Thoracic aorta (tissue), 2 donors: ENCODE measurements around the gene MEP1B. TPM values are rescaled to one million over a fixed set of nuclear protein-coding genes. Genes with fewer than 3 reads are reported as not detected.
"Not testable (repeated sequence)": the region's sequence is repeated elsewhere in the genome, so short reads cannot be mapped to it uniquely, and the experiment has no call there.

ENCODE experiments used
- ATAC-seq: fragments of 150-250 bp; one replicate; pipeline ENCODE4 v1.8.0; 2017; ENCODE audit warnings: low read depth; ENCODE audit not compliant: insufficient number of reproducible peaks, low FRiP score
- DNase-seq: peaks from one replicate; pipeline ENCODE4 v3.0.0-alpha.2; 2020; ENCODE audit warnings: low spot score
- H3K27ac ChIP-seq, 2 donors: fragments of 200-600 bp; sonication (generic); 1 replicate in 1 of 2; 2 replicates in 1 of 2; pipeline ENCODE4 v1.5.1; 2016; ENCODE audit warnings: mild to moderate bottlenecking in 2 of 2, moderate library complexity in 2 of 2
- H3K27me3 ChIP-seq: fragments of 200-600 bp; sonication (generic); replicated peaks from 2 replicates; pipeline ENCODE4 v1.6.0; 2016; ENCODE audit warnings: mild to moderate bottlenecking; ENCODE audit not compliant: insufficient read depth
- H3K36me3 ChIP-seq: fragments of 200-600 bp; sonication (generic); one replicate; pipeline ENCODE4 v1.5.1; 2016
- H3K4me1 ChIP-seq, 2 donors: fragments of 200-600 bp; sonication (generic); 1 replicate in 1 of 2; 2 replicates in 1 of 2; pipeline versions ENCODE4 v1.5.1 to v1.6.0; 2016; ENCODE audit warnings: low read depth in 2 of 2, mild to moderate bottlenecking in 1 of 2; ENCODE audit not compliant: control insufficient read depth in 1 of 2
- H3K4me3 ChIP-seq: fragments of 200-600 bp; sonication (generic); 2 replicates; pipeline ENCODE4 v1.5.1; 2016; ENCODE audit warnings: mild to moderate bottlenecking
- H3K9me3 ChIP-seq: fragments of 200-600 bp; sonication (generic); 2 replicates; pipeline ENCODE4 v1.5.1; 2016
- CTCF ChIP-seq: fragments of 200-600 bp; sonication (generic); IDR thresholded peaks from one replicate; pipeline ENCODE4 v1.5.1; 2019; ENCODE audit warnings: antibody characterized with exemption
- total RNA-seq, 2 donors: library from RNA; depleted of rRNA; stranded (reverse); fragments of >200 nt; gene quantifications; one replicate each; pipeline versions ENCODE4 v1.1.0 to v1.2.3, GENCODE V29; 2016

Gene MEP1B
- total RNA-seq, 2 donors from 2014 or later, result not detected

- Histone ChIP-seq H3K27me3 (no peaks in the 10 kb centered on the region), H3K36me3 (no peaks in the 10 kb centered on the region), H3K4me1 (no peaks in the 10 kb centered on the region), H3K9me3 (no peaks in the 10 kb centered on the region), H3K27ac (no peak overlapping the region), H3K4me3 (no peak overlapping the region)
- ATAC-seq, result no peak
- no peak for DNase-seq
- no peak for TF ChIP-seq CTCF
These were observed 15.1 kb upstream of the MEP1B start for GRCh38 chr18:32174719-32175118.

- Histone ChIP-seq H3K36me3 (no peaks in the 10 kb centered on the region), H3K9me3 (no peaks in the 10 kb centered on the region), H3K27me3 (no peaks in the 10 kb centered on the region), H3K4me1 (no peaks in the 10 kb centered on the region), H3K4me3 (no peak overlapping the region), H3K27ac (no peak overlapping the region)
- TF ChIP-seq CTCF, result no peak
- ATAC-seq (no peak), DNase-seq (no peak)
These were observed 14.6 kb upstream of the MEP1B start for GRCh38 chr18:32175265-32175664.

- not testable (repeated sequence) for H3K4me1 ChIP-seq, ATAC-seq, H3K27me3 ChIP-seq, H3K9me3 ChIP-seq, H3K4me3 ChIP-seq, H3K36me3 ChIP-seq, H3K27ac ChIP-seq, DNase-seq
These were observed 13.1 kb upstream of the MEP1B start for GRCh38 chr18:32176745-32177144.

- DNase-seq (no peak), ATAC-seq (no peak)
- H3K4me3 ChIP-seq, result no peak overlapping the region
- no peaks in the 10 kb centered on the region for H3K4me1 ChIP-seq
- TF ChIP-seq CTCF, result no peak
- H3K36me3 ChIP-seq, result no peaks in the 10 kb centered on the region
- no peaks in the 10 kb centered on the region for H3K27me3 ChIP-seq
- H3K27ac ChIP-seq, result no peak overlapping the region
- H3K9me3 ChIP-seq, result no peaks in the 10 kb centered on the region
These were observed 12.3 kb upstream of the MEP1B start for GRCh38 chr18:32177530-32177929.

- H3K36me3 ChIP-seq, result no peaks in the 10 kb centered on the region
- no peaks in the 10 kb centered on the region for H3K4me1 ChIP-seq
- H3K27ac ChIP-seq, result no peak overlapping the region
- H3K27me3 ChIP-seq, result no peaks in the 10 kb centered on the region
- TF ChIP-seq CTCF, result no peak
- ATAC-seq, result no peak
- DNase-seq, result no peak
- H3K4me3 ChIP-seq, result no peak overlapping the region
- H3K9me3 ChIP-seq, result peaks cover 3% of the 10 kb centered on the region
These were observed 6.3 kb upstream of the MEP1B start for GRCh38 chr18:32183503-32183902.

- ATAC-seq (no peak), DNase-seq (no peak)
- Histone ChIP-seq H3K36me3 (no peaks in the 10 kb centered on the region), H3K4me3 (no peak overlapping the region), H3K4me1 (no peaks in the 10 kb centered on the region), H3K9me3 (no peaks in the 10 kb centered on the region), H3K27ac (no peak overlapping the region), H3K27me3 (no peaks in the 10 kb centered on the region)
- no peak for TF ChIP-seq CTCF
These were observed 370 bp downstream of the MEP1B start for GRCh38 chr18:32190209-32190608.
